ENCODE results near the gene ATP5PO.
"Not testable (repeated sequence)": the region's sequence is repeated elsewhere in the genome, so short reads cannot be mapped to it uniquely, and the experiment has no call there.

The ATP5PO gene

DNA sequence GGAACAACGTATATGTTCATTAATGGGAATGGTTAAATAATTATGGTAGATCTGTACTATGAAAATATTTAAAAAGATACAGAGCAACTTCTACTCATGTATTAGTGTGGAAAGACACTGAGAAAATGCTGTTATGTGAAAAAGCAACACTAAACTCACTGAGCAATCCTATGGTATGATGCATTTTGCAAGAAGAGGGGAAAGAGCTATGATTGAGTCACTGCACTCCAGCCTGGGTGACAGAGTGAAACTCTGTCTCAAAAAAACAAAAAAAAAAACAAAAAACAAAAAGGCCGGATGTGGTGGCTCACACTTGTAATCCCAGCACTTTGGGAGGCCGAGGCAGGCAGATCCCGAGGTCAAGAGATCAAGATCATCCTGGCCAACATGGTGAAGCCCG lies 44.4 kb downstream of the ATP5PO start:
- Histone ChIP-seq H3K4me1 (ENCODE audit: control insufficient read depth in 2 of 2, insufficient read depth in 2 of 2, low read length in 2 of 2) (no peaks in the 10 kb centered on the region), H3K4me3 (ENCODE audit: low read length in 2 of 2) (no peak overlapping the region), H3K36me3 (ENCODE audit: control insufficient read depth in 2 of 2, insufficient read depth in 2 of 2, low read length in 2 of 2) (no peaks in the 10 kb centered on the region), H3K9me3 (ENCODE audit: control insufficient read depth in 2 of 2, low read length in 2 of 2) (no peaks in the 10 kb centered on the region), H3K9ac (ENCODE audit: low read depth in 1 of 2, low read length in 2 of 2) (no peak overlapping the region), H3K27ac (ENCODE audit: low read depth in 2 of 2, low read length in 2 of 2) (no peak overlapping the region), H3K27me3 (ENCODE audit: control insufficient read depth in 2 of 2, insufficient read depth in 2 of 2, low read length in 2 of 2) (no peaks in the 10 kb centered on the region)

DNA sequence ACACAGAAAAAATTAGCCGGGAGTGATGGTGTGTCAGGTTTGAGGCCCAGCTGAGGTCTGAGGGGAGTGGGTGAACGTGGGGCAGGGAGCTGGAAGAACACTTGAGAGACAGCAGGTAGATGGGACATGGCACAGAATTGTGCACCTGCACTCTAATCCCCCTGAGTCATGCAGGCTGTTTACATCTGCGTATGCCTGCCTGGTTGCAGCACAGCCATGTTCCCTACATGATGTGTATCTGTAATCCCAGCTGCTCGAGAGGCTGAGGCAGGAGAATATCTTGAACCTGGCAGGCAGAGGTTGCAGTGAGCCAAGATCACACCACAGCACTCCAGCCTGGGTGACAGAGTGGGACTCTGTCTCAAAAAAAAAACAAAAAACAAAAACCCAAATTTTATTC lies 44.8 kb downstream of the ATP5PO start:
- H3K27ac ChIP-seq (ENCODE audit: low read depth in 2 of 2, low read length in 2 of 2), result no peak overlapping the region
- H3K9ac ChIP-seq (ENCODE audit: low read depth in 1 of 2, low read length in 2 of 2), result no peak overlapping the region
- H3K9me3 ChIP-seq (ENCODE audit: control insufficient read depth in 2 of 2, low read length in 2 of 2), result no peaks in the 10 kb centered on the region
- no peaks in the 10 kb centered on the region for H3K27me3 ChIP-seq (ENCODE audit: control insufficient read depth in 2 of 2, insufficient read depth in 2 of 2, low read length in 2 of 2)
- H3K36me3 ChIP-seq (ENCODE audit: control insufficient read depth in 2 of 2, insufficient read depth in 2 of 2, low read length in 2 of 2), result no peaks in the 10 kb centered on the region
- H3K4me1 ChIP-seq (ENCODE audit: control insufficient read depth in 2 of 2, insufficient read depth in 2 of 2, low read length in 2 of 2), result no peaks in the 10 kb centered on the region
- no peak overlapping the region for H3K4me3 ChIP-seq (ENCODE audit: low read length in 2 of 2)

DNA sequence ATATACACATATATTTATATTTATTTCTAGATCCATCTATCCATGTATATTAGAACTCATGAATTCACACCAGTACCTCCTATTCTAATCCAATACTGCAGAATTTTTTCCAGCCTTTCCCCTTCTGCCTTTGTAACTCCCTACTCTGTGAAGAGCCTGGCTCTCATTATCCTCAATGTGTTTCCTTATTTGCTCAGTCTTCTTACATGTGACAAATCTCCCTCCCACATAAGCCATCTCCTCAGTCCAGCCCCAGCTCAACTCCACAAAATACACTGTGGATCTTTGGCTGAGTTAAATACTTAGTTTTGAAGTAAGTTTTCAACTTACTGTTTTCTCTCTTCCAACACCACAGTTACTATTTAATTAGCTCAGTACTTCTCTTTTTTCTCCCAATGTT lies 45.7 kb downstream of the ATP5PO start:
- H3K4me1 ChIP-seq (ENCODE audit: control insufficient read depth in 2 of 2, insufficient read depth in 2 of 2, low read length in 2 of 2), result no peaks in the 10 kb centered on the region
- H3K4me3 ChIP-seq (ENCODE audit: low read length in 2 of 2), result no peak overlapping the region
- no peaks in the 10 kb centered on the region for H3K9me3 ChIP-seq (ENCODE audit: control insufficient read depth in 2 of 2, low read length in 2 of 2)
- no peaks in the 10 kb centered on the region for H3K27me3 ChIP-seq (ENCODE audit: control insufficient read depth in 2 of 2, insufficient read depth in 2 of 2, low read length in 2 of 2)
- H3K9ac ChIP-seq (ENCODE audit: low read depth in 1 of 2, low read length in 2 of 2), result no peak overlapping the region
- no peak overlapping the region for H3K27ac ChIP-seq (ENCODE audit: low read depth in 2 of 2, low read length in 2 of 2)
- no peaks in the 10 kb centered on the region for H3K36me3 ChIP-seq (ENCODE audit: control insufficient read depth in 2 of 2, insufficient read depth in 2 of 2, low read length in 2 of 2)

DNA sequence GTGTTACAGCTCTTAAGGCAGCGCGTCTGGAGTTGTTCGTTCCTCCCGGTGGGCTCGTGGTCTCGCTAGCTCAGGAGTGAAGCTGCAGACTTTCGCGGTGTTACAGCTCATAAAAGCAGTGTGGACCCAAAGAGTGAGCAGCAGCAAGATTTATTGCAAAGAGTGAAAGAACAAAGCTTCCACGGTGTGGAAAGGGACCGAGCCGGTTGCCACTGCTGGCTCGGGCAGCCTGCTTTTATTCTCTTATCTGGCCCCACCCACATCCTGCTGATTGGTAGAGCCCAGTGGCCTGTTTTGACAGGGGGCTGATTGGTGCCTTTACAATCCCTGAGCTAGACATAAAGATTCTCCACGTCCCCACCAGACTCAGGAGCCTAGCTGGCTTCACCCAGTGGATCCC lies 47.7 kb downstream of the ATP5PO start:
- H3K9ac ChIP-seq (ENCODE audit: low read depth in 1 of 2, low read length in 2 of 2); H3K4me3 ChIP-seq (ENCODE audit: low read length in 2 of 2); H3K36me3 ChIP-seq (ENCODE audit: control insufficient read depth in 2 of 2, insufficient read depth in 2 of 2, low read length in 2 of 2); H3K4me1 ChIP-seq (ENCODE audit: control insufficient read depth in 2 of 2, insufficient read depth in 2 of 2, low read length in 2 of 2); H3K9me3 ChIP-seq (ENCODE audit: control insufficient read depth in 2 of 2, low read length in 2 of 2); H3K27me3 ChIP-seq (ENCODE audit: control insufficient read depth in 2 of 2, insufficient read depth in 2 of 2, low read length in 2 of 2); H3K27ac ChIP-seq (ENCODE audit: low read depth in 2 of 2, low read length in 2 of 2): not testable (repeated sequence)

DNA sequence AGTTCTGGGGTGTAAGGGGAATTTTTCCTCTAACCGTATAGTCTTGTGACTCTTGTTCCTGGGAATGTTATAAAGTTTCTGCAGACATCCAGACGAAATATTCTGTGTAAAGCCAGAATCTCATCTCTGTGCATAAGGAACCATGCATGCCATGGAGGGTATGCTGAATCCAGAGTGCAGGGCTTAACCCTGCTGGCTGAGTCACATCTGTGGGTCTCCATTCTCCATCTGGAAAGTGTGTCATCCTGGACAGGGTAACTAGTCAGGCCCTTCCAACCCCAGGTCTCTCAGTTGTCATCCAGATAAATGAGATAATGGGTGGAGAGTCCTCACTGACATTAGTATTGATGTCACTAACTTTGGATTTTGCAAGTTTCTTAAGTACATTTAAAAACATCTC lies 48.8 kb downstream of the ATP5PO start:
- Histone ChIP-seq H3K36me3 (ENCODE audit: control insufficient read depth in 2 of 2, insufficient read depth in 2 of 2, low read length in 2 of 2) (no peaks in the 10 kb centered on the region), H3K9ac (ENCODE audit: low read depth in 1 of 2, low read length in 2 of 2) (no peak overlapping the region), H3K9me3 (ENCODE audit: control insufficient read depth in 2 of 2, low read length in 2 of 2) (no peaks in the 10 kb centered on the region), H3K4me1 (ENCODE audit: control insufficient read depth in 2 of 2, insufficient read depth in 2 of 2, low read length in 2 of 2) (no peaks in the 10 kb centered on the region), H3K4me3 (ENCODE audit: low read length in 2 of 2) (no peak overlapping the region), H3K27ac (ENCODE audit: low read depth in 2 of 2, low read length in 2 of 2) (no peak overlapping the region), H3K27me3 (ENCODE audit: control insufficient read depth in 2 of 2, insufficient read depth in 2 of 2, low read length in 2 of 2) (no peaks in the 10 kb centered on the region)

DNA sequence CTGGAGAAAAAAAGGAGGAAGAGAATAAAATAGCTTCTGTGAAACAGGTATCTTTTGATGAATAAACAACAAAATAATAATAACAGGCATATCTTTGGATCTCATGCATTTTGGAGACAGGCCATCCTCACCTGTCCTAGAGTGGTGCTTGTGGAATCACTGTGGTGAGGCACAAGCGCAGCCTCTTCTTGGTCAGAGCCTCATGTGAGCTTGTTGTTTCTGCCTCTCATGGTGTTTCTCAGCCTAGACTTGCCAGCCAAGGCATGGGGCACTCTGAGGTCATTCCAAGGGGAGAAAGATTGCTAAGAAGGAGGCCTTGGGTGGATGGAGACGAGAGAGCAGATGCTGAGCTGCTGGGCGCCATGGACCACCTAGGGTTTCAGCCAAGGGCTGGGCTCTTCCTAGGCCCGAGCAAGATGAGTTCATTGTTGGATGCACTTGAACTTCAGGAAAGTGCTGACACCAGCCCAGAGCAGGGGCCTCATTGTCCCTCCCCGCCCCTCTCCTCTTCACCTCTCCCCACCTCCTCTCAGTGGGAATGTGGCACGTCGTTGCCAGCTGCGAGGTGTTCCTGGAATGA lies 49.5 kb downstream of the ATP5PO start:
- H3K9ac ChIP-seq (ENCODE audit: low read depth in 1 of 2, low read length in 2 of 2), result no peak overlapping the region
- no peak overlapping the region for H3K27ac ChIP-seq (ENCODE audit: low read depth in 2 of 2, low read length in 2 of 2)
- no peaks in the 10 kb centered on the region for H3K9me3 ChIP-seq (ENCODE audit: control insufficient read depth in 2 of 2, low read length in 2 of 2)
- no peaks in the 10 kb centered on the region for H3K27me3 ChIP-seq (ENCODE audit: control insufficient read depth in 2 of 2, insufficient read depth in 2 of 2, low read length in 2 of 2)
- no peaks in the 10 kb centered on the region for H3K4me1 ChIP-seq (ENCODE audit: control insufficient read depth in 2 of 2, insufficient read depth in 2 of 2, low read length in 2 of 2)
- no peaks in the 10 kb centered on the region for H3K36me3 ChIP-seq (ENCODE audit: control insufficient read depth in 2 of 2, insufficient read depth in 2 of 2, low read length in 2 of 2)
- no peak overlapping the region for H3K4me3 ChIP-seq (ENCODE audit: low read length in 2 of 2)

DNA sequence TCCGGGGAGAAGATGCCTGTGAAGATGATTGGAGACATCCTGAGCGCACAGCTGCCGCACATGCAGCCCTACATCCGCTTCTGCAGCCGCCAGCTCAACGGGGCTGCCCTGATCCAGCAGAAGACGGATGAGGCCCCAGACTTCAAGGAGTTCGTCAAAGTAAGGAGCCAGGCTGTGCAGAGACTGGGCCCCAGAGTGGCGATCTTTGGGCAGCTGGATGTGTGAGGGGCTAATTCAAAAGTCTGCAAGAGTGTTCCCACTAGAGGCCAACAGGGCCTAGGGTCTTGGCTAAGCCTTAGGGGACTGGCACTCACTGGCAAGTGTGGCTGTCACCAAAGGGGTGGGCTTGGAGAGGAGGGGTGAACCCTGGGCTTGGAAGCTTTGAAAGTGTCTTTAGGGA lies 50.4 kb downstream of the ATP5PO start:
- H3K27me3 ChIP-seq (ENCODE audit: control insufficient read depth in 2 of 2, insufficient read depth in 2 of 2, low read length in 2 of 2), result no peaks in the 10 kb centered on the region
- H3K4me1 ChIP-seq (ENCODE audit: control insufficient read depth in 2 of 2, insufficient read depth in 2 of 2, low read length in 2 of 2), result no peaks in the 10 kb centered on the region
- no peak overlapping the region for H3K4me3 ChIP-seq (ENCODE audit: low read length in 2 of 2)
- no peak overlapping the region for H3K9ac ChIP-seq (ENCODE audit: low read depth in 1 of 2, low read length in 2 of 2)
- H3K27ac ChIP-seq (ENCODE audit: low read depth in 2 of 2, low read length in 2 of 2), result no peak overlapping the region
- no peaks in the 10 kb centered on the region for H3K9me3 ChIP-seq (ENCODE audit: control insufficient read depth in 2 of 2, low read length in 2 of 2)
- no peaks in the 10 kb centered on the region for H3K36me3 ChIP-seq (ENCODE audit: control insufficient read depth in 2 of 2, insufficient read depth in 2 of 2, low read length in 2 of 2)

DNA sequence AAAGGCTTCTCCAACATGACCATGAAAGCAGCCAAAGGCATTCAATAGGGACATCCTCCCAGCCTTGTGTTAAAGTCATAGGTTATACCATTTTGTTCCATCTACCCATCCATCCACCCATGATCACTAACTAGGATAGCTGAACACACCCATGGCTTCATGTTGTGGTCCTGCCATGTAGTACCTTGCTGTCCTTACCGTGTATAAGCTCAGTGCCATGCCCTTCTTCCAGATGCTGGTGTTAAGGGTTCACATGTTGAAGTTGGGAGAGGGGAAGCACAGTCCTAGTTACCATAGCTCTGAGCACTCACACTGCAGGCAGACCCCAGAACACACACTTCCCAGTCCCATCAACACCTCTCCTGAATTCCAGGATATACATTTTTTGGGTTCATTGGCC lies 51.5 kb downstream of the ATP5PO start:
- no peak overlapping the region for H3K27ac ChIP-seq (ENCODE audit: low read depth in 2 of 2, low read length in 2 of 2)
- H3K27me3 ChIP-seq (ENCODE audit: control insufficient read depth in 2 of 2, insufficient read depth in 2 of 2, low read length in 2 of 2), result no peaks in the 10 kb centered on the region
- H3K4me1 ChIP-seq (ENCODE audit: control insufficient read depth in 2 of 2, insufficient read depth in 2 of 2, low read length in 2 of 2), result no peaks in the 10 kb centered on the region
- no peaks in the 10 kb centered on the region for H3K9me3 ChIP-seq (ENCODE audit: control insufficient read depth in 2 of 2, low read length in 2 of 2)
- H3K4me3 ChIP-seq (ENCODE audit: low read length in 2 of 2), result no peak overlapping the region
- H3K36me3 ChIP-seq (ENCODE audit: control insufficient read depth in 2 of 2, insufficient read depth in 2 of 2, low read length in 2 of 2), result no peaks in the 10 kb centered on the region
- no peak overlapping the region for H3K9ac ChIP-seq (ENCODE audit: low read depth in 1 of 2, low read length in 2 of 2)

DNA sequence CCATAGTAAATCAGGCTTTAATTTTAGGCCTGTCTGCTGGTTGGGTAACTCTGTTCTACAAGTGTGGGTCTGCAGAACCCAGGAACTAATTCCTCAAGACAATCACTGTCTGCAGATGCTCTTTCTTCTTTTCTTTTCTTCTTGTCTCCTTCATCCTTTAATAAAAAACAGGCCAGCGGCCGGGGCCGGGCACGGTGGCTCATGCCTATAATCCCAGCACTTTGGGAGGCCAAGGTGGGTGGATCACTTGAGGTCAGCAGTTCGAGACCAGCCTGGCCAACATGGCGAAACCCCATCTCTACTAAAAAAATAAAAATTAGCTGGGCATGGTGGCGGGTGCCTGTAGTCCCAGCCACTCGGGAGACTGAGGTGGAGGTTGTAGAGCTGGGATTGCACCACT lies 52.4 kb downstream of the ATP5PO start:
- not testable (repeated sequence) for H3K27ac ChIP-seq (ENCODE audit: low read depth in 2 of 2, low read length in 2 of 2); H3K4me3 ChIP-seq (ENCODE audit: low read length in 2 of 2); H3K9me3 ChIP-seq (ENCODE audit: control insufficient read depth in 2 of 2, low read length in 2 of 2); H3K4me1 ChIP-seq (ENCODE audit: control insufficient read depth in 2 of 2, insufficient read depth in 2 of 2, low read length in 2 of 2); H3K27me3 ChIP-seq (ENCODE audit: control insufficient read depth in 2 of 2, insufficient read depth in 2 of 2, low read length in 2 of 2); H3K36me3 ChIP-seq (ENCODE audit: control insufficient read depth in 2 of 2, insufficient read depth in 2 of 2, low read length in 2 of 2); H3K9ac ChIP-seq (ENCODE audit: low read depth in 1 of 2, low read length in 2 of 2)

DNA sequence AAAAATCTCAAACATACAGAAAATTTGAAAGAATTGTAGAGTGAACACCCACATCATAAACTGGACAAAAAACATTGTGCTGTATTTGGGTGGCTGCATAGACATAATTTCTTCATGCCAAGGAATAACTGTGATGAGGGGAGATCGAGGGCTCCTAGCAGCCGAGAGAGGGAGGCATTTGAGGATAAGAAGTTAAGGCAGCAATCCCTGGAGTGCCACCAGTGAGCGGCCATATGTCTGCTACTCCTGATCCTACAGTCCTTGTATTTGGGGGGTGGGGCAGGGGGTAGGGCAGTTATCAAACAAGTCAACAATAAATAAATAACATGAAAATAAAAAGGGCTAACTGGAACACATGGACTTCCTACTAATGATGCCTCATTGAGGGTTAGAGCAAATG lies 54.5 kb downstream of the ATP5PO start:
- no peak overlapping the region for H3K9ac ChIP-seq (ENCODE audit: low read depth in 1 of 2, low read length in 2 of 2)
- H3K9me3 ChIP-seq (ENCODE audit: control insufficient read depth in 2 of 2, low read length in 2 of 2), result no peaks in the 10 kb centered on the region
- H3K4me3 ChIP-seq (ENCODE audit: low read length in 2 of 2), result no peak overlapping the region
- no peaks in the 10 kb centered on the region for H3K36me3 ChIP-seq (ENCODE audit: control insufficient read depth in 2 of 2, insufficient read depth in 2 of 2, low read length in 2 of 2)
- H3K4me1 ChIP-seq (ENCODE audit: control insufficient read depth in 2 of 2, insufficient read depth in 2 of 2, low read length in 2 of 2), result no peaks in the 10 kb centered on the region
- H3K27ac ChIP-seq (ENCODE audit: low read depth in 2 of 2, low read length in 2 of 2), result no peak overlapping the region
- no peaks in the 10 kb centered on the region for H3K27me3 ChIP-seq (ENCODE audit: control insufficient read depth in 2 of 2, insufficient read depth in 2 of 2, low read length in 2 of 2)

DNA sequence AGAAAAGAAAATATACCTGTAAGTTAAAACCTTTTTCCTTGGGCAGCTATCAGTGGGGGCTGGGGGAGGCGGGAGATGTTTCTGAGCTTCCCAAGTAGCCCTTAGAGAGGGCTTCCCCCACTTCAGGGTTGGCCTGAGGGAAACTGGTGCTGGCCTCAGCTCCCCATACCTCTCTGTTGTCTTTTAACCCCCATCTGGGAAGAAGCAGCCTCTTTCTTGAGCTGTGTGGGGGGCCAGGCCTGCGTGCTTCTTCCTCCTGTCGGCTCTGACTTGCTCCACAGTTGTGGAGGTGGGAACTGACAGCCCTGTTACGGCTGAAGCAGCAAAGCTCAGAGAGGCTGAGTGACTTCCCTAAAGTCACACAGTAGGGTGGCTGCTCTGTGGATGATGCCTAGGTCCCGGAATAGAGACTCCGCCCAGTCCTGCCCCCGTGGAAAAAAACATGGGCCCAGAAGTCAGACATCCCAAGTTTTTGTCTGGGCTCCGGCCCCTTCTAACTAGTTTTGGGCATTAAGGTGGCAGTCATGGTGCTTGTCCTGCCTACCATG lies 55.2 kb downstream of the ATP5PO start:
- no peak overlapping the region for H3K27ac ChIP-seq (ENCODE audit: low read depth in 2 of 2, low read length in 2 of 2)
- H3K9ac ChIP-seq (ENCODE audit: low read depth in 1 of 2, low read length in 2 of 2), result no peak overlapping the region
- no peaks in the 10 kb centered on the region for H3K4me1 ChIP-seq (ENCODE audit: control insufficient read depth in 2 of 2, insufficient read depth in 2 of 2, low read length in 2 of 2)
- H3K36me3 ChIP-seq (ENCODE audit: control insufficient read depth in 2 of 2, insufficient read depth in 2 of 2, low read length in 2 of 2), result no peaks in the 10 kb centered on the region
- H3K4me3 ChIP-seq (ENCODE audit: low read length in 2 of 2), result no peak overlapping the region
- no peaks in the 10 kb centered on the region for H3K9me3 ChIP-seq (ENCODE audit: control insufficient read depth in 2 of 2, low read length in 2 of 2)
- H3K27me3 ChIP-seq (ENCODE audit: control insufficient read depth in 2 of 2, insufficient read depth in 2 of 2, low read length in 2 of 2), result no peaks in the 10 kb centered on the region

Data from mucosa of rectum (tissue), 2 donors.